Small intestine (tissue), 7 donors: ENCODE data around the gene TNIK. TPM values are rescaled to one million over a fixed set of nuclear protein-coding genes. Genes with fewer than 3 reads are reported as not detected.

Experiments used
- DNase-seq, 2 donors: peaks; one replicate each; pipeline versions ENCODE4 v3.0.0 to v3.0.0-alpha.2; 2013
- FAIRE-seq: peaks from 2 replicates; lab custom pipeline; 2012; peaks lifted over from hg19 to GRCh38; lab: Jason Lieb, UNC
- H3K27ac ChIP-seq, 3 donors: one replicate each; pipeline ENCODE4 v1.5.1; 2013; ENCODE audit warnings: low read length in 2 of 3, mild to moderate bottlenecking in 2 of 3, control low read depth in 1 of 3, inconsistent platforms in 1 of 3, low read depth in 1 of 3, moderate library complexity in 1 of 3
- H3K27me3 ChIP-seq, 3 donors: one replicate each; pipeline ENCODE4 v1.6.1; 2013; ENCODE audit warnings: low read length in 3 of 3, inconsistent platforms in 1 of 3; ENCODE audit not compliant: control insufficient read depth in 3 of 3, insufficient read depth in 3 of 3
- H3K36me3 ChIP-seq, 3 donors: one replicate each; pipeline ENCODE4 v1.6.1; 2013; ENCODE audit warnings: low read length in 3 of 3, inconsistent platforms in 1 of 3, low read depth in 1 of 3, mild to moderate bottlenecking in 1 of 3, moderate library complexity in 1 of 3; ENCODE audit not compliant: control insufficient read depth in 3 of 3, insufficient read depth in 2 of 3
- H3K4me1 ChIP-seq, 3 donors: one replicate each; pipeline ENCODE4 v1.6.1; 2013; ENCODE audit warnings: low read length in 2 of 3, inconsistent platforms in 1 of 3, low read depth in 1 of 3, mild to moderate bottlenecking in 1 of 3, moderate library complexity in 1 of 3; ENCODE audit not compliant: control insufficient read depth in 3 of 3, insufficient read depth in 2 of 3
- H3K4me3 ChIP-seq, 3 donors: one replicate each; pipeline ENCODE4 v1.5.1; 2013; ENCODE audit warnings: low read length in 3 of 3, control low read depth in 1 of 3, inconsistent platforms in 1 of 3, low read depth in 1 of 3, mild to moderate bottlenecking in 1 of 3, moderate library complexity in 1 of 3
- H3K9me3 ChIP-seq, 2 donors: one replicate each; pipeline ENCODE4 v1.6.1; 2013; ENCODE audit warnings: low read depth in 1 of 2, low read length in 1 of 2; ENCODE audit not compliant: control insufficient read depth in 2 of 2, insufficient read depth in 1 of 2
- WGBS, 3 donors: extraction: QIAGEN DNeasy Blood & Tissue Kit; methylation state at CpG; one replicate each; pipeline ENCODE4 v1.1.7; 2013; 5-methylcytosine and 5-hydroxymethylcytosine counted together
- polyA plus RNA-seq, 4 donors: library from polyadenylated mRNA; stranded (reverse) in 3 of 4; unstranded in 1 of 4; fragments of 200-250 nt in 3 of 4; fragments of 120-200 nt in 1 of 4; gene quantifications; one replicate each; pipeline versions ENCODE4 v1.2.1 to v1.2.3, GENCODE V29; 2013
- donor health status: healthy with polysubstance abuse.
- donor health status: control.
- donor health status: control.
- donor health status: Bipolar disorder and iron deficiency.
- donor health status: healthy.

TNIK gene
- polyA plus RNA-seq, 4 donors, result 14.9 to 38.7 (median 27.5) TPM

- Histone ChIP-seq H3K27me3 (no peaks in the 10 kb centered on the region), H3K9me3 (peaks cover 0 to 3% of the 10 kb centered on the region in 2 donors), H3K4me3 (no peak overlapping the region), H3K27ac (no peak overlapping the region), H3K4me1 (no peaks in the 10 kb centered on the region), H3K36me3 (no peaks in the 10 kb centered on the region)
- DNase-seq (no peak), FAIRE-seq (no peak)
- 92 to 100% (median 98%) methylated on average over 1 of the region's 1 CpG for WGBS, 3 donors
Observed at GRCh38 chr3:171481011-171481410, 20.8 kb upstream of the TNIK start.

GRCh38 chr3:171480526-171480925 is 20.3 kb upstream of the TNIK start:
- Histone ChIP-seq H3K4me1 (no peaks in the 10 kb centered on the region), H3K4me3 (no peak overlapping the region), H3K9me3 (peaks cover 0 to 3% of the 10 kb centered on the region in 2 donors), H3K27me3 (no peaks in the 10 kb centered on the region), H3K36me3 (no peaks in the 10 kb centered on the region), H3K27ac (no peak overlapping the region)
- FAIRE-seq (no peak), DNase-seq (no peak)
- 57 to 67% (median 59%) methylated on average over 1 of the region's 1 CpG for WGBS, 3 donors

- FAIRE-seq, result no peak
- DNase-seq, result no peak
- Histone ChIP-seq H3K27ac (no peak overlapping the region), H3K4me3 (no peak overlapping the region), H3K36me3 (no peaks in the 10 kb centered on the region), H3K4me1 (no peaks in the 10 kb centered on the region), H3K9me3 (peaks cover 0 to 3% of the 10 kb centered on the region in 2 donors), H3K27me3 (no peaks in the 10 kb centered on the region)
Observed at GRCh38 chr3:171476532-171477102, 16.4 kb upstream of the TNIK start.

DNA sequence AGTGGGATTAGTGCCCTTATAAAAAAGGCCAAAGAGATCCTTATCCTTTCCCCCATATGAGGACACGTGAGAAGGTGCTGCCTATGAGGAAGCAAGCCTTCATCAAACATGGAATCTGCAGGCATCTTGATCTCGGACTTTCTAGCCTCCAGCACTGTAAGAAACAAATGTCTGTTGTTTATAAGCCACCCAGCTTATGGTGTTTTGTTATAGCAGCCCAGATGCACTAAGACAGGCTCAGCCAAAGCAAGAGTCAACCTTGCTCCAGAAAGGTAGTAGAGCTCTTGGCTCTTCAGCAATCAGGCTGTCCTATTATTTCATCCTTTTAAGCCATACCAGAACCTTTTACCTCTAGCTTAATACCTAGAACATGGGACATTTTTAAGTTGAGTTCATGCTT is 12.3 kb upstream of the TNIK start:
- 81 to 98% (median 86%) methylated on average over 2 of the region's 2 CpGs for WGBS, 3 donors
- Histone ChIP-seq H3K4me1 (peaks cover 0 to 9% (median 0%) of the 10 kb centered on the region in 3 donors), H3K4me3 (no peak overlapping the region), H3K36me3 (no peaks in the 10 kb centered on the region), H3K27ac (no peak overlapping the region), H3K27me3 (no peaks in the 10 kb centered on the region), H3K9me3 (no peaks in the 10 kb centered on the region)
- no peak for FAIRE-seq
- no peak for DNase-seq

DNA sequence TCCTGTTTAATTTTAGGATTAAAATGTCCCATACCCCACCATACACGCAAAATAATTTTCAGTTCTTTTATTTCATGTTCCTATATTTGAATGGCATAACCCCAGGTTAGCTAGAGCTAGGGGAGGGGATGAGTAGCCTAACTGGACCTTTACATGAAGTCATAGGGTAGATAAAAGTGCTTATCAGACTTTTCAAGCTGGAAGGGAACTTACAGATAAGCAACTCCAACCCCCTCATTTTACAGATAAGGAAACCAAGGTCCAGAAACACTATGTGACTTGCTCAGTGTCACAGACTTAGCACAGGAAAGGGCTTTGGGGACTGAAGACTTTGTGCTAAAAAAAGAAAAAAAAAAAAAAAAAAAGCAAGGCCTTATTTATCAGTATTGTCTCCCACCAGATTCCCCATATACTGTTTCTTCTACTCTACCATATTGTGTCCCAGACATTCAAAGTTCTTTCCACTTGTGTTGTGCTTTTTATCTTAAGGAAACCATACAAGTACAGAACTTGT is 10.6 kb upstream of the TNIK start:
- no peaks in the 10 kb centered on the region for H3K36me3 ChIP-seq
- H3K4me1 ChIP-seq, result peaks cover 0 to 9% (median 0%) of the 10 kb centered on the region in 3 donors
- H3K27me3 ChIP-seq, result no peaks in the 10 kb centered on the region
- FAIRE-seq, result no peak
- H3K9me3 ChIP-seq, result no peaks in the 10 kb centered on the region
- peak; percentile 53 to 75 for DNase-seq
- no peak overlapping the region for H3K4me3 ChIP-seq
- WGBS, 3 donors, result 91 to 97% (median 92%) methylated on average over 1 of the region's 1 CpG
- H3K27ac ChIP-seq, result peak overlapping the region in 1 of 3 donors; percentile 26

DNA sequence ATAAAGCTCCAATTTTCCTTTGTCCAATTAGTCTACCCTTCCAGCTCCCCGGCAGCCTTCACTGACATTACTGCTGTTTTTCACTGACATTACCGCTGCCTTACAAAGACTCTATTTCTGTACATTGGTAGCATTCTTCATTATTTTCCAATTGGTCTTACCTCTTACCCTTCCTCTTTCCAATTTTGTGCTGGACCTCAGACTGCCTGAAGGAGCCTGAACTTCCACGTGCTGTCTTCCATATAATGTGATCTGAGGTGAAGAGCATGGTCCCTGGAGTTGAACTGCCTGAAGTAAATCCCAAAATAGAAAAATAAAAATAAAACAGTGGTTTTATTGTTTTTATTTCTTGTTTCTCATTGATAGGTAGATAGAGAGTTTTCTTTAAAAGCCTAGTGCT is 9.2 kb upstream of the TNIK start:
- WGBS, 3 donors, result 85 to 97% (median 92%) methylated on average over 3 of the region's 3 CpGs
- peaks cover 0 to 9% (median 0%) of the 10 kb centered on the region in 3 donors for H3K4me1 ChIP-seq
- no peak overlapping the region for H3K4me3 ChIP-seq

GRCh38 chr3:171468296-171468906 is 8.2 kb upstream of the TNIK start:
- H3K27me3 ChIP-seq, result no peaks in the 10 kb centered on the region
- no peak for DNase-seq
- H3K9me3 ChIP-seq, result no peaks in the 10 kb centered on the region
- FAIRE-seq, result no peak
- H3K36me3 ChIP-seq, result no peaks in the 10 kb centered on the region
- WGBS, 3 donors, result 83 to 85% (median 84%) methylated on average over 6 of the region's 6 CpGs
- H3K4me1 ChIP-seq, result peaks cover 0 to 9% (median 0%) of the 10 kb centered on the region in 3 donors
- no peak overlapping the region for H3K27ac ChIP-seq
- no peak overlapping the region for H3K4me3 ChIP-seq

More for the DNA sequence above, 9.2 kb upstream of the TNIK start:
- FAIRE-seq (no peak), DNase-seq (no peak)
- H3K9me3 ChIP-seq, result no peaks in the 10 kb centered on the region
- H3K27ac ChIP-seq, result no peak overlapping the region
- H3K27me3 ChIP-seq, result no peaks in the 10 kb centered on the region
- no peaks in the 10 kb centered on the region for H3K36me3 ChIP-seq

GRCh38 chr3:171465763-171466162 is 5.6 kb upstream of the TNIK start:
- DNase-seq (no peak), FAIRE-seq (no peak)
- Histone ChIP-seq H3K27ac (no peak overlapping the region), H3K4me3 (no peak overlapping the region), H3K36me3 (no peaks in the 10 kb centered on the region), H3K4me1 (peaks cover 0 to 5% (median 2%) of the 10 kb centered on the region in 3 donors), H3K9me3 (no peaks in the 10 kb centered on the region), H3K27me3 (no peaks in the 10 kb centered on the region)
- WGBS, 3 donors, result 88 to 91% (median 90%) methylated on average over 3 of the region's 3 CpGs
